ENCODE measurements around the gene FGF22.
"Not testable (repeated sequence)": the region's sequence is repeated elsewhere in the genome, so short reads cannot be mapped to it uniquely, and the experiment has no call there.

Gene FGF22

DNA sequence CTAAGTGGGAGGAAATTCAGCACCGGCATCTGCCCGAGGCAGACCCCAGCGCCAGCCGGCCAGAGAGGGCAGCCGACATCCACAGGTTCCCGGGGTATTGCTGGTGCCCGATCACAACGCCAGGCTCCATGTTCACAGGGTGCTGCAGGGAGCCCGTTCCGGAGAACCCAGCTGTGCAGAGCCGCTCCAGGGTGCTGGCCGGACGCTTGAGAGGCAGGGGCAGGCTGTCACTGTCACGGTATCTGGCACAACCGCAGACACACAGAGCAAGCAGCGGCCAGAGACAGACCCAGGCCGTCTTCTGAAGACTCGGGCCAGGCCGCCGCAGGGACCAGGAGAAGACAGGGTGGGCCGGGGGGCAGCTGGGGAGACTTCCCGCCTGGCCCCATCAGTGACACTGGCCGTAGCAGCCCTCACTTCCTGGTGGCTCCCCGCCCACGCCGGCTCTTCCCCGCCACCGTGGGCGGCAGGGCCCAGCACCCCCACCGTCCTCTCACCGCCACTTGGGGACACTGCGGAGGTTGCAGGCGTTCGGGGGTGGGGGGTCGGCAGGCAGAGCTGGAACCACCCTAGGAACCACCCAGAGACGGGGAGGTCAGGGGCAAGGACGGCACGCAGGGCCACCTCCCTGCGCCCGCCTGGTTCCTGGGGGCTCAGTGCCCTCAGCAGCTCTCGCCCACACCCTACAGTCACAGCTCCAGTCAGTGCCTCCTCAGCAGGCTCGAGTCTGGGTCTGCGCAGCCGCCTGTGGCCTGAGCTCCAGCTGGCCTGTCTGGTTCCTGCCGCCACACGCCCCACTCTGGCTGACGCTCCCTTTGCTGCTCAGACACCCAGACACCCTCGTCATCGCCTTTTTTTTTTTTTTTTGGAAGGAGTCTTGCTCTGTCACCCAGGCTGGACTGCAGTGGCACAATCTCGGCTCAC lies 19.5 kb downstream of the FGF22 start:
- DNase-seq = peak in 2 of 51 donors; percentile 18 to 57

DNA sequence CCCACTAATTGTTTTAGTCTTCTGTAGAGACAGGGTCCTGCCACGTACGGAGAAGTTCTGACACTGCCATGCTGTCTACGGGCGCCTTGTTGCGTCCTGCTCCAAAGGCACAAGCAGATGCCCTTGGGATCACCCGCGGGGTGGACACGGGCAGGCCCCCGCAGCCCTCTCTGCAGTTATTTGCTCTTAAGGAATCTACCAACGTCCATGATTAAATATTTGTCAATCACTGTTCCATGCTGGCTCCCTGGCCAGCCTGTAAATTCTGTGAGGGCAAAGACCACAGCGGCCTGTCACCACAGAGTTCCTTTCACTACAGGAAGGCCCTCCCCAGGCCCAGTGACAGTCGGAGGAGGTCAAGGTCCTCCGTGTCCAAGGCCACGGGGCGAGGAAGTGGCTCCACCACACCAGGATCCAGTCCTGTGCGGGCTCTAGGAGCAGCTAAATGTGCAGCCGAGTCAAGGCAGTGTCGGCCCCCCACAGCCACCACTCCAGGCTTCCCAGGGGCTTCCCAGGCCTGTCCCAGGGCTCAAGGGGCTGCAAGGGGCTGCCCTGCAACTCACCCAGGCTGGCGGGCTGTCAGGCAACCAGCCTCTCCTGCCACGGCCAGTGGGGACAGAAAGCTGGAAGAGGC lies 21.2 kb downstream of the FGF22 start:
- no peak for DNase-seq

DNA sequence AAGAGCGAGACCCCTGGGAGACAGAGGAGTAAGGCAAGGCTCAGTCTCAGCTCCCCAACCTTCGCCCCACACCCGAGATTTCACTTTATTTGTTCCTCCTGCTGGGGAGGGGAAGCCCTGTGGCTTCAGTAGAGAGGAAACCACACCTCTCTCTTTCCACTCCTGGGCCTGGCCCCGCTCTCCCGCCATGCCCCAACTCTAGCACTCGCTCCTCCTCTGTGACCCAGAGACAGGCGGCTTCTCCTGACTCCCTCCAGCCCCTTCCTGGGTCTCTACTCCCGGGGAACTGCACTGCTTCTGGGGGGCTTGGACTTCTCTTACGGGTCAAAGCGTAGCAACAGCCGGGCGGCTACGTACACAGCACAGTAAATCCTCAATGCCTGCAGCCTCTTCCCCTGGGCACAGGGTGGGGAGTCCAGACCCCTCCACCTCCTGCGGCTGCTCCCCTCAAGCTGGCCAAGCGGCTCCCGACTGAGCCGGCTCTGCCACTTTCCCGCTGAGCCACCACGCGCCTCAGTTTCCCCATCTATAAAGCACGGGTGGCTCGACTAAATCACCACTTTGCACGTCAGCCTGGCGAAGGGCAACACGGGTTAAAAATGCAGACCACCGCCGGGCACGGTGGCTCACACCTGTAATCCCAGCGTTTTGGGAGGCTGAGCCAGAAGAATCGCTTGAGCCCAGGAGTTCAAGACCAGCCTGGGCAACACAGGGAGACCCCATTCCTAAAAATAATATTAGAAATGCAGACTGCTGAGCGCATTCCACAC lies 21.9 kb downstream of the FGF22 start:
- no peak for DNase-seq

- DNase-seq = peak in 1 of 51 donors; percentile 60
Measured at GRCh38 chr19:662207-662961, 22.7 kb downstream of the FGF22 start.

- peak; percentile 44 to 94 (median 85) for DNase-seq
Measured at GRCh38 chr19:662962-663681, 23.4 kb downstream of the FGF22 start, which contains the start of gene RNF126. Gene RNF126, minus strand, starts transcription at chr19:663214. Its CDS starts 93 bp downstream, at chr19:663121.

DNA sequence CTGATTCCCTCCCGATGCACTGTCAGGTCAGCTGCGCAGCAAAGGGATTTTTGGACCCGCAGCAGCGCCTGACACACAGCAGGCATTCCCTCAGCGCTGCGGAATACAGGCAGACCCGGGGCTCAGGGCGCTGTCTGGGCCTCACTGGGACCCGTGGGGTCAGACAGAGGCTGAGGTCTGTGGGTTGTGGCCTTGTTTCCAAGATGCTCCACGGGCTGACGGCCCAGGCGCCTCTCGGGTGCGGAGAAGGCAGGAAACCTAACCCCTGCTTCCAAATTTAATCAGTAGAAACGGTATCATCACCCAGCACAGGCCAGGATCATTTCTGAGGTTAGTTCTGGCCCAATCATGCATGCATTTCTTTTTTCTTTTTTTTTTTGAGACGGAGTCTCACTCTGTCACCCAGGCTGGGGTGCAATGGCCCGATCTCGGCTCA lies 24.0 kb downstream of the FGF22 start:
- peak in 5 of 51 donors; percentile 49 to 71 (median 55) for DNase-seq

GRCh38 chr19:664913-665443 lies 25.3 kb downstream of the FGF22 start:
- peak in 50 of 51 donors; percentile 15 to 83 (median 64) for DNase-seq

DNA sequence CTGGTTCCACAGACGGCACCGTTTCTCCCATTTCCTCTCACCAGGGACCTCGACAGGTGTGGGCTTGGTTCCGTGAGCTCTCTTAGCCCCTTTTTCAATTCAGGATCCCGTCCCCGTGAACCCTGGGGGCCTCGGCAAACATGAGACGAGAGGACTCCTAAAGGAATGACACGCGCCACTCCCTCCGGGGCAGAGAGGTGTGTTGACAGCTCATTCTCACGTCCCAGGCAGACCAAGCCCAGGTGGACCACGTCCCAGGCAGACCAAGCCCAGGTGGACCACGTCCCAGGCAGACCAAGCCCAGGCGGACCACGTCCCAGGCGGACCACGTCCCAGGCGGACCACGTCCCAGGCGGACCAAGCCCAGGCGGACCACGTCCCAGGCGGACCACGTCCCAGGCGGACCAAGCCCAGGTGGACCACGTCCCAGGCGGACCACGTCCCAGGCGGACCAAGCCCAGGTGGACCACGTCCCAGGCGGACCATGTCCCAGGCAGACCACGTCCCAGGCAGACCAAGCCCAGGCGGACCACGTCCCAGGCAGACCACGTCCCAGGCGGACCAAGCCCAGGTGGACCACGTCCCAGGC lies 27.4 kb downstream of the FGF22 start:
- not testable (repeated sequence) for DNase-seq

GRCh38 chr19:668675-669434 lies 29.2 kb downstream of the FGF22 start:
- not testable (repeated sequence) for DNase-seq

- DNase-seq = no peak
Measured at GRCh38 chr19:670609-671075, 31.0 kb downstream of the FGF22 start.

DNA sequence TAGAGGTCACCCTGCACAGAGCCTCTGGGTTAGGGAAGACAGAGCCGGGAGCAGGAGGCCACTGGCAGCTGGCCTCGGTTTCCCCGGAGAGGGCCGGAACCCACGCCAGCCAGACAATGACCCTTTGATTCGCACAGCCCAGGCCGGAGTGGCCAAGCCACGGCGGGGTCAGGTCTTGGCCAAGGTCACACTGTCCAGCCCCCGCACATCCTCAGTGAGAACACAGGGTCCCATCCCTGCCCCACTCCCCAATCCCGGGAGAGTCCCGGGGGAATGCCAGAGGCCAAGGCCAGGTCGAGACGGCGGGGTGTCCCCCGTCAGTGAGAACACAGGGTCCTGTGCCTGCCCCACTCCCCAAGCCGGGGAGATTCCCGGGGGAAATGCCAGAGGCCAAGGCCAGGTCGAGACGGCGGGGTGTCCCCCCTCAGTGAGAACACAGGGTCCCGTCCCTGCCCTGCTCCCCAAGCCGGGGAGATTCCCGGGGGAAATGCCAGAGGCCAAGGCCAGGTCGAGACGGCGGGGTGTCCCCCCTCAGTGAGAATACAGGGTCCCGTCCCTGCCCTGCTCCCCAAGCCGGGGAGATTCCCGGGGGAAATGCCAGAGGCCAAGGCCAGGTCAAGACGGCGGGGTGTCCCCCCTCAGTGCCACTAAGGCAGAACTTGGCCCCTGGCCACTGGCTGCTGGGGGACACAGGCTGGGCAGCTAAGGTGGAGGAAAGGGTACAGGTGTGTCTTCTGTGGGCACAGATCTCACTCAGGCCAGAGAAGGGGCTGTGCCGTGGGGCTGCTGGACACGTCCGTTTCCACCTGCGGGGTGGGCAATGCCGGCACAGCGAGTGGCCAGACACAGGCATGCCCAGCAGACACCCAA lies 34.8 kb downstream of the FGF22 start:
- peak in 20 of 51 donors; percentile 8 to 64 (median 26) for DNase-seq

DNA sequence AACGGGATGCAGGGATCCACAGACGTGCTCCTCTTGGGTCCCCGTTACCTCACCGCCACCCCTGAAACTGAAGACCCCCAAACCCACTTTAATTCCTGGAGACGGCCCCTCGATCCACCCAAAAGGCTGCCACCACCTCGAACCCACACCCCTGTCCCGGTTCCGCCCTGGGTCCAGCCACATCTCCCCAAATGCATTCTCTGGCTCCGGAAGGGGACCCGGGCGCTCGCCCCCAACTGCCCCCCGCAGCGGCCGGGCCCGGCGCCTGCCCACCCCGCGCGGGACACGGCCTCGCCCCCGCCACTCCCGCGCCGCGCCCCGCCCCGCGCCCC lies 36.3 kb downstream of the FGF22 start:
- no peak for DNase-seq

- no peak for DNase-seq
Measured at GRCh38 chr19:676339-677105, 36.8 kb downstream of the FGF22 start, which contains the start of gene FSTL3. Gene FSTL3, plus strand, starts transcription at chr19:676392. Its CDS starts 32 bp downstream, at chr19:676424.

GRCh38 chr19:677201-677600 lies 37.5 kb downstream of the FGF22 start:
- peak in 10 of 51 donors; percentile 6 to 65 (median 24) for DNase-seq

GRCh38 chr19:677601-678436 lies 38.1 kb downstream of the FGF22 start:
- DNase-seq = no peak
